Head of caudate nucleus (tissue), 42 donors: ENCODE results near the gene SPEN.
"Not testable (repeated sequence)": the region's sequence is repeated elsewhere in the genome, so short reads cannot be mapped to it uniquely, and the experiment has no call there.

Experiments used
- DNase-seq, 42 donors: peaks; one replicate each; pipeline versions ENCODE4 v3.0.0 to v3.0.0-alpha.2; 2020 to 2021; ENCODE audit warnings: mixed read lengths in 7 of 42
- intact Hi-C: fragments of 100-400 bp; cut with DNase I; formaldehyde crosslinking; loops from one replicate; pipeline ENCODE4 v1.15.0; 2022

SPEN gene

GRCh38 chr1:15923241-15923640 is 75.7 kb downstream of the SPEN start:
- intact Hi-C loops: no loop called here

GRCh38 chr1:15926448-15926847 is 78.9 kb downstream of the SPEN start:
- DNase-seq, intact Hi-C loops: not testable (repeated sequence)

More at GRCh38 chr1:15923241-15923640, 75.7 kb downstream of the SPEN start:
- DNase-seq: no peak

- intact Hi-C loops: no loop called here
- peak in 1 of 42 donors; percentile 31 for DNase-seq
Observed at GRCh38 chr1:15928971-15929965, 81.8 kb downstream of the SPEN start.

GRCh38 chr1:15931401-15931800 is 83.9 kb downstream of the SPEN start:
- intact Hi-C loops: no loop called here
- DNase-seq: peak in 2 of 42 donors; percentile 23 to 34

GRCh38 chr1:15931884-15932283 is 84.4 kb downstream of the SPEN start:
- intact Hi-C loops: no loop called here
- DNase-seq: peak in 1 of 42 donors; percentile 35

- intact Hi-C loops: no loop called here
- peak in 1 of 42 donors; percentile 35 for DNase-seq
Observed at GRCh38 chr1:15932612-15933011, 85.1 kb downstream of the SPEN start.

GRCh38 chr1:15933684-15934083 is 86.2 kb downstream of the SPEN start:
- DNase-seq: peak in 3 of 42 donors; percentile 30 to 37 (median 31)
- intact Hi-C loops: no loop called here

- intact Hi-C loops: no loop called here
- peak in 4 of 42 donors; percentile 19 to 41 (median 33) for DNase-seq
Observed at GRCh38 chr1:15934211-15935055, 86.9 kb downstream of the SPEN start.

- DNase-seq: peak in 4 of 42 donors; percentile 21 to 35 (median 27)
- intact Hi-C loops: no loop called here
Observed at GRCh38 chr1:15935056-15935950, 87.8 kb downstream of the SPEN start.

- peak in 3 of 42 donors; percentile 18 to 36 (median 29) for DNase-seq
- intact Hi-C loops: no loop called here
Observed at GRCh38 chr1:15936025-15936424, 88.5 kb downstream of the SPEN start.

- DNase-seq: peak in 4 of 42 donors; percentile 22 to 42 (median 32)
- intact Hi-C loops: no loop called here
Observed at GRCh38 chr1:15937146-15937545, 89.6 kb downstream of the SPEN start.

- intact Hi-C loops: no loop called here
- peak in 7 of 42 donors; percentile 25 to 61 (median 44) for DNase-seq
Observed at GRCh38 chr1:15937706-15938168, 90.2 kb downstream of the SPEN start.

- peak in 4 of 42 donors; percentile 23 to 39 (median 36) for DNase-seq
Observed at GRCh38 chr1:15938628-15939161, 91.2 kb downstream of the SPEN start.

GRCh38 chr1:15939181-15940109 is 91.9 kb downstream of the SPEN start:
- DNase-seq: peak in 8 of 42 donors; percentile 4 to 46 (median 38)
- intact Hi-C loops: no loop called here

More at GRCh38 chr1:15938628-15939161, 91.2 kb downstream of the SPEN start:
- intact Hi-C loops: no loop called here

- DNase-seq: peak in 6 of 42 donors; percentile 4 to 39 (median 10)
- intact Hi-C loops: no loop called here
Observed at GRCh38 chr1:15940110-15941043, 92.9 kb downstream of the SPEN start.
